ENCODE measurements around the gene ZNF280B. TPM values are rescaled to one million over a fixed set of nuclear protein-coding genes. Genes with fewer than 3 reads are reported as not detected.

Gene ZNF280B, protein sequence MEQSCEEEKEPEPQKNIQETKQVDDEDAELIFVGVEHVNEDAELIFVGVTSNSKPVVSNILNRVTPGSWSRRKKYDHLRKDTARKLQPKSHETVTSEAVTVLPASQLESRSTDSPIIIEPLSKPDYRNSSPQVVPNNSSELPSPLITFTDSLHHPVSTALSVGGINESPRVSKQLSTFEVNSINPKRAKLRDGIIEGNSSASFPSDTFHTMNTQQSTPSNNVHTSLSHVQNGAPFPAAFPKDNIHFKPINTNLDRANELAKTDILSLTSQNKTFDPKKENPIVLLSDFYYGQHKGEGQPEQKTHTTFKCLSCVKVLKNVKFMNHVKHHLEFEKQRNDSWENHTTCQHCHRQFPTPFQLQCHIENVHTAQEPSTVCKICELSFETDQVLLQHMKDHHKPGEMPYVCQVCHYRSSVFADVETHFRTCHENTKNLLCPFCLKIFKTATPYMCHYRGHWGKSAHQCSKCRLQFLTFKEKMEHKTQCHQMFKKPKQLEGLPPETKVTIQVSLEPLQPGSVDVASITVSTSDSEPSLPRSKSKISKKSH
- polyA plus RNA-seq (2012; rRNA removed), result 0.82 and 1.2 TPM in 2 replicates
- polyA plus RNA-seq (2012; cell fraction: cytosol; rRNA removed), result 1.1 TPM in 2 replicates
- 0.70 and 1.3 TPM in 2 replicates for polyA plus RNA-seq (2012; cell fraction: nucleus; rRNA removed)

DNA sequence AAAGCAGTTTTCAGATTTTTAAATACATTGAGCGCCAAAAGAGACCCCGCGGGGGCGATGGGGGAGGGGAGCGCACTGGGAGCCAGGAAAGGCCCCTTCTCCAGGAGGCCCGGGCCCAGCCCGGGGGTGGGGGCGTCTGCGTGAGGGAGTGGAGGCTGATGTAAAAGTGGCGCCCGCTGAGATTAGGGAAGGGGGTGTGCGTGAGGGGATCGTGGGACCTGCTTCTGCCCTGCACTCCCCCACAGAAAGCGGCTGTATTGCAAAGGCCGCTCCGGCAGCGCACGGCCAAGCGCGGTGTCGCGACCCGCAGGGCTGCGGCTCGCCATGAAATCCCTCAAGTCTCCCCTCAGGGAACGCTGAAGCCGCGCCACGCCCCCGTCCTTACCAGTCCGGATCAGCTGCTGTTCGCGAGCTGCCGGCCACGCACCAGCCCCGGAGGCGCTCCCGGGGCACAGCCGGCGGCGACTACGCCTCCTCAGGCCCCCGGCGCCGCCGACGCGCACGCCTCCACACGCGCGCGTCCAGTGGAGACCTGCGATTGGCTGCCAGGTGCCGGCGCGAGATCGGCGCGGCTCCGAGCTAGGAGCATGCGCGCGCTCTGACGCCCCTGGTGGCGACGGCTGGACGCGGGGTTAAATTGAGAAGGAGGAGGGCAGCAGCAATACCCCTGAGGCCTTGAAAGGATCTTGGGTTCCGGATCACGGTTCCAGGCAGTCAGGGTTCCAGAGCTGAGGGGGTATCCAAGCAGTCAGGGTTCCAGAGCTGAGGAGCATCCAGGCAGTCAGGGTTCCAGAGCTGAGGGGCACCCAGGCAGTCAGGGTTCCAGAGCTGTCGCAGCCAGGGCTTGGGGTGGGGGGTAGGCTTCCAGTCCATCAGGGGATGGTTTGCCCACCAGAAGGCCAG is at the start of gene ZNF280B:
TSS of gene ZNF280B (minus strand) at position 469 of the 903 bp plus-strand sequence. CDS start 19,344 bp downstream, outside the sequence.
- ChIA-PET CTCF (interaction anchor here (0.6 to 3.4 kb wide), 29 partner anchors 10 to 377 kb away, joined by 3 to 27 read pairs (median 4); partner anchors contain the start of genes PRAME and ZNF280A), POLR2A (interaction anchor here (0.6 to 0.9 kb wide), 2 partner anchors 44 to 242 kb away, joined by 3 read pairs; no protein-coding TSS in a partner anchor)
- H3K9me2 ChIP-seq, result no peaks in the 10 kb centered on the region
- peak; percentile 94 for DNase-seq
- peak within 1 kb of the TSS; percentile 79 for H3K9ac ChIP-seq
- 10% methylated on average over 10 of the region's 72 CpGs for WGBS (ENCODE audit: low lambda C conversion rate)
- no peaks in the 10 kb centered on the region for H4K20me1 ChIP-seq (ENCODE audit: insufficient read depth)
- peak within 1 kb of the TSS; percentile 76 to 82 for H3K4me3 ChIP-seq (ENCODE audit: low read depth in 2 of 2, low read length in 1 of 2)
- peaks cover 0 to 2% of the 10 kb centered on the region in 2 experiments; a peak in 1 of 4 replicates for H3K4me1 ChIP-seq (ENCODE audit: control insufficient read depth in 1 of 2, insufficient read depth in 2 of 2, low read depth in 1 of 2, low read length in 1 of 2)
- no peaks in the 10 kb centered on the region for H3K79me2 ChIP-seq (ENCODE audit: insufficient read depth)
- H3K4me2 ChIP-seq, result peak within 1 kb of the TSS; percentile 92
- peak within 1 kb of the TSS in 1 of 2 experiments; percentile 64; a peak in 2 of 4 replicates for H3K27ac ChIP-seq (ENCODE audit: low read depth in 2 of 2, low read length in 1 of 2)
- peak; percentile 15; the same call in 1 of the 2 replicates for TF ChIP-seq TCF12 (IDR thresholded peaks at IDR 0.05)
- no peak for TF ChIP-seq EP300 (IDR thresholded peaks at IDR 0.05; ENCODE audit: borderline replicate concordance in 1 of 2, low read depth in 1 of 2, low read length in 1 of 2)
- TF ChIP-seq YY1 (IDR thresholded peaks at IDR 0.05; ENCODE audit: low read depth), result no peak
- peak; percentile 68 for TF ChIP-seq MXI1 (IDR thresholded peaks at IDR 0.05; ENCODE audit: low read depth, low read length)
- TF ChIP-seq, protein P1, sequence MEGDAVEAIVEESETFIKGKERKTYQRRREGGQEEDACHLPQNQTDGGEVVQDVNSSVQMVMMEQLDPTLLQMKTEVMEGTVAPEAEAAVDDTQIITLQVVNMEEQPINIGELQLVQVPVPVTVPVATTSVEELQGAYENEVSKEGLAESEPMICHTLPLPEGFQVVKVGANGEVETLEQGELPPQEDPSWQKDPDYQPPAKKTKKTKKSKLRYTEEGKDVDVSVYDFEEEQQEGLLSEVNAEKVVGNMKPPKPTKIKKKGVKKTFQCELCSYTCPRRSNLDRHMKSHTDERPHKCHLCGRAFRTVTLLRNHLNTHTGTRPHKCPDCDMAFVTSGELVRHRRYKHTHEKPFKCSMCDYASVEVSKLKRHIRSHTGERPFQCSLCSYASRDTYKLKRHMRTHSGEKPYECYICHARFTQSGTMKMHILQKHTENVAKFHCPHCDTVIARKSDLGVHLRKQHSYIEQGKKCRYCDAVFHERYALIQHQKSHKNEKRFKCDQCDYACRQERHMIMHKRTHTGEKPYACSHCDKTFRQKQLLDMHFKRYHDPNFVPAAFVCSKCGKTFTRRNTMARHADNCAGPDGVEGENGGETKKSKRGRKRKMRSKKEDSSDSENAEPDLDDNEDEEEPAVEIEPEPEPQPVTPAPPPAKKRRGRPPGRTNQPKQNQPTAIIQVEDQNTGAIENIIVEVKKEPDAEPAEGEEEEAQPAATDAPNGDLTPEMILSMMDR (IDR thresholded peaks at IDR 0.05), result peak; percentile 75
- TF ChIP-seq TAF1 (IDR thresholded peaks at IDR 0.05; ENCODE audit: borderline replicate concordance, low read depth, low read length), result peak; percentile 24; the same call in 1 of the 2 replicates
- peak; percentile 63 for TF ChIP-seq CHD2 (IDR thresholded peaks at IDR 0.05; ENCODE audit: low read length, partially characterized antibody)
- TF ChIP-seq, protein P2, sequence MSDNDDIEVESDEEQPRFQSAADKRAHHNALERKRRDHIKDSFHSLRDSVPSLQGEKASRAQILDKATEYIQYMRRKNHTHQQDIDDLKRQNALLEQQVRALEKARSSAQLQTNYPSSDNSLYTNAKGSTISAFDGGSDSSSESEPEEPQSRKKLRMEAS (IDR thresholded peaks at IDR 0.05; ENCODE audit: low read depth), result peak; percentile 65; the same call in 1 of the 2 replicates
- peak; percentile 82 for TF ChIP-seq NRF1 (IDR thresholded peaks at IDR 0.05; ENCODE audit: low read depth, low read length)
- TF ChIP-seq, protein P3, sequence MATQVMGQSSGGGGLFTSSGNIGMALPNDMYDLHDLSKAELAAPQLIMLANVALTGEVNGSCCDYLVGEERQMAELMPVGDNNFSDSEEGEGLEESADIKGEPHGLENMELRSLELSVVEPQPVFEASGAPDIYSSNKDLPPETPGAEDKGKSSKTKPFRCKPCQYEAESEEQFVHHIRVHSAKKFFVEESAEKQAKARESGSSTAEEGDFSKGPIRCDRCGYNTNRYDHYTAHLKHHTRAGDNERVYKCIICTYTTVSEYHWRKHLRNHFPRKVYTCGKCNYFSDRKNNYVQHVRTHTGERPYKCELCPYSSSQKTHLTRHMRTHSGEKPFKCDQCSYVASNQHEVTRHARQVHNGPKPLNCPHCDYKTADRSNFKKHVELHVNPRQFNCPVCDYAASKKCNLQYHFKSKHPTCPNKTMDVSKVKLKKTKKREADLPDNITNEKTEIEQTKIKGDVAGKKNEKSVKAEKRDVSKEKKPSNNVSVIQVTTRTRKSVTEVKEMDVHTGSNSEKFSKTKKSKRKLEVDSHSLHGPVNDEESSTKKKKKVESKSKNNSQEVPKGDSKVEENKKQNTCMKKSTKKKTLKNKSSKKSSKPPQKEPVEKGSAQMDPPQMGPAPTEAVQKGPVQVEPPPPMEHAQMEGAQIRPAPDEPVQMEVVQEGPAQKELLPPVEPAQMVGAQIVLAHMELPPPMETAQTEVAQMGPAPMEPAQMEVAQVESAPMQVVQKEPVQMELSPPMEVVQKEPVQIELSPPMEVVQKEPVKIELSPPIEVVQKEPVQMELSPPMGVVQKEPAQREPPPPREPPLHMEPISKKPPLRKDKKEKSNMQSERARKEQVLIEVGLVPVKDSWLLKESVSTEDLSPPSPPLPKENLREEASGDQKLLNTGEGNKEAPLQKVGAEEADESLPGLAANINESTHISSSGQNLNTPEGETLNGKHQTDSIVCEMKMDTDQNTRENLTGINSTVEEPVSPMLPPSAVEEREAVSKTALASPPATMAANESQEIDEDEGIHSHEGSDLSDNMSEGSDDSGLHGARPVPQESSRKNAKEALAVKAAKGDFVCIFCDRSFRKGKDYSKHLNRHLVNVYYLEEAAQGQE (IDR thresholded peaks at IDR 0.05; ENCODE audit: low read depth, low read length), result no peak
- TF ChIP-seq, protein P4, sequence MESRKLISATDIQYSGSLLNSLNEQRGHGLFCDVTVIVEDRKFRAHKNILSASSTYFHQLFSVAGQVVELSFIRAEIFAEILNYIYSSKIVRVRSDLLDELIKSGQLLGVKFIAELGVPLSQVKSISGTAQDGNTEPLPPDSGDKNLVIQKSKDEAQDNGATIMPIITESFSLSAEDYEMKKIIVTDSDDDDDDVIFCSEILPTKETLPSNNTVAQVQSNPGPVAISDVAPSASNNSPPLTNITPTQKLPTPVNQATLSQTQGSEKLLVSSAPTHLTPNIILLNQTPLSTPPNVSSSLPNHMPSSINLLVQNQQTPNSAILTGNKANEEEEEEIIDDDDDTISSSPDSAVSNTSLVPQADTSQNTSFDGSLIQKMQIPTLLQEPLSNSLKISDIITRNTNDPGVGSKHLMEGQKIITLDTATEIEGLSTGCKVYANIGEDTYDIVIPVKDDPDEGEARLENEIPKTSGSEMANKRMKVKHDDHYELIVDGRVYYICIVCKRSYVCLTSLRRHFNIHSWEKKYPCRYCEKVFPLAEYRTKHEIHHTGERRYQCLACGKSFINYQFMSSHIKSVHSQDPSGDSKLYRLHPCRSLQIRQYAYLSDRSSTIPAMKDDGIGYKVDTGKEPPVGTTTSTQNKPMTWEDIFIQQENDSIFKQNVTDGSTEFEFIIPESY (IDR thresholded peaks at IDR 0.05; ENCODE audit: borderline replicate concordance, low read depth), result peak; percentile 71
- TF ChIP-seq, protein P5, sequence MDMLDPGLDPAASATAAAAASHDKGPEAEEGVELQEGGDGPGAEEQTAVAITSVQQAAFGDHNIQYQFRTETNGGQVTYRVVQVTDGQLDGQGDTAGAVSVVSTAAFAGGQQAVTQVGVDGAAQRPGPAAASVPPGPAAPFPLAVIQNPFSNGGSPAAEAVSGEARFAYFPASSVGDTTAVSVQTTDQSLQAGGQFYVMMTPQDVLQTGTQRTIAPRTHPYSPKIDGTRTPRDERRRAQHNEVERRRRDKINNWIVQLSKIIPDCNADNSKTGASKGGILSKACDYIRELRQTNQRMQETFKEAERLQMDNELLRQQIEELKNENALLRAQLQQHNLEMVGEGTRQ (IDR thresholded peaks at IDR 0.05; ENCODE audit: borderline replicate concordance, low read depth, low read length), result no peak
- no peaks in the 10 kb centered on the region for H3K27me3 ChIP-seq (ENCODE audit: insufficient read depth)
- H3F3A ChIP-seq (replicated peaks; ENCODE audit: insufficient read depth), result peaks cover 4% of the 10 kb centered on the region
- peaks cover 10 to 22% of the 10 kb centered on the region in 2 experiments for H3K36me3 ChIP-seq (replicated peaks in 1 of 2; ENCODE audit: control insufficient read depth in 1 of 2, insufficient read depth in 2 of 2, low read length in 1 of 2)
- H2AFZ ChIP-seq (ENCODE audit: low read depth), result peak within 1 kb of the TSS; percentile 84
- no peaks in the 10 kb centered on the region for H3K9me3 ChIP-seq

Measured in SK-N-SH (cell line).